Esophagus muscularis mucosa (tissue), 4 donors: ENCODE results near the gene ZNF254. TPM values are rescaled to one million over a fixed set of nuclear protein-coding genes. Genes with fewer than 3 reads are reported as not detected.

Source experiments
- DNase-seq: peaks from one replicate; pipeline ENCODE4 v3.0.0-alpha.2; 2017; ENCODE audit errors: extremely low spot score
- H3K27ac ChIP-seq, 4 donors: fragments of 200-600 bp; sonication (generic); replicated peaks in 1 of 4; 1 replicate in 3 of 4; 2 replicates in 1 of 4; pipeline ENCODE4 v1.5.1; 2016 to 2019; ENCODE audit warnings: mild to moderate bottlenecking in 1 of 4
- H3K27me3 ChIP-seq, 4 donors: fragments of 200-600 bp; sonication (generic); one replicate each; pipeline versions ENCODE4 v1.5.1 to v1.6.0; 2016 to 2019
- H3K36me3 ChIP-seq, 4 donors: fragments of 200-600 bp; sonication (generic); one replicate each; pipeline ENCODE4 v1.5.1; 2016 to 2019
- H3K4me1 ChIP-seq, 4 donors: fragments of 200-600 bp; sonication (generic); one replicate each; pipeline ENCODE4 v1.5.1; 2016 to 2019
- H3K4me3 ChIP-seq, 4 donors: fragments of 200-600 bp; sonication (generic); 1 replicate in 2 of 4; 2 replicates in 2 of 4; pipeline ENCODE4 v1.5.1; 2016 to 2019; ENCODE audit warnings: mild to moderate bottlenecking in 4 of 4, moderate library complexity in 1 of 4
- H3K9me3 ChIP-seq, 4 donors: fragments of 200-600 bp; sonication (generic); 1 replicate in 3 of 4; 2 replicates in 1 of 4; pipeline ENCODE4 v1.5.1; 2016 to 2019
- EP300 ChIP-seq: sonication (generic); formaldehyde crosslinking; IDR thresholded peaks from one replicate; pipeline ENCODE4 v1.6.1; 2017; ENCODE audit warnings: antibody characterized with exemption
- POLR2A ChIP-seq: fragments of 450-650 bp; IDR thresholded peaks from one replicate; pipeline ENCODE4 v1.6.1; 2017; ENCODE audit warnings: antibody characterized with exemption, moderate library complexity, mild to moderate bottlenecking, low read depth
- POLR2AphosphoS5 ChIP-seq, 2 donors: sonication (generic); formaldehyde crosslinking; IDR thresholded peaks; one replicate each; pipeline ENCODE4 v1.6.1; 2017; ENCODE audit warnings: antibody characterized with exemption in 2 of 2
- WGBS: methylation state at CpG from one replicate; pipeline ENCODE4 v1.1.5; 2018; 5-methylcytosine and 5-hydroxymethylcytosine counted together
- intact Hi-C: fragments of 100-400 bp; cut with DNase I; formaldehyde crosslinking; loops from one replicate; pipeline ENCODE4 v1.15.1; 2023
- total RNA-seq, 4 donors: library from RNA; depleted of rRNA; stranded (reverse); fragments of >200 nt; gene quantifications; one replicate each; pipeline versions ENCODE4 v1.1.0 to v1.2.1, GENCODE V29; 2016
- TF ChIP-seq, protein P1 (sequence below), 3 experiments: fragments of 200-600 bp in 2 of 3; fragments of 450-650 bp in 1 of 3; sonication (generic) in 2 of 3; IDR thresholded peaks; one replicate each; pipeline ENCODE4 v1.5.1; 2017 to 2019; ENCODE audit warnings: antibody characterized with exemption in 3 of 3, mild to moderate bottlenecking in 2 of 3, moderate library complexity in 1 of 3

The ZNF254 gene
- total RNA-seq, 4 donors from 2014 or later = 8.1 to 13.7 (median 8.8) TPM

DNA sequence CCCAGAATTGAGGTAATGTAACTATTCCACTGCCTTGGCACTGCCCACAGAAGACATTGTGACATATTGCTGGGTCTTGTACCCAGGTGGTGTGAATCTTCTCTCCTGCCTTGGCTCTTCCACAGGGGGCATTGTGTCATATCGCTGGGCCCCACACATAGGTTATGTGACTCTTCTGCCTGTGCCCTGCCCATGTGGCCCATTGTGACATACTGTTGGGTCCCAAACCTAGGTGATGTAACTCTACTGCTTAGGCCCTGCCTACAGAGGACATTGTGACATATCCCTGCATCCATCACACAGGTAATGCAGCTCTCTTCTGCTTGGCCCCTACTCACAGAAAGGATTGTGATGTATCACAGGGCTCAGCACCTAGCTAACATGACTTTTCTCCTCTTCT is 37.5 kb upstream of the ZNF254 start:
- Histone ChIP-seq H3K36me3 (peaks cover 65 to 93% (median 79%) of the 10 kb centered on the region in 4 donors), H3K27me3 (no peaks in the 10 kb centered on the region), H3K4me1 (no peaks in the 10 kb centered on the region), H3K4me3 (no peak overlapping the region), H3K27ac (no peak overlapping the region), H3K9me3 (no peaks in the 10 kb centered on the region)
- 67% methylated on average over 1 of the region's 1 CpG for WGBS
- no peak for DNase-seq
- TF ChIP-seq EP300 (no peak), POLR2A (no peak), POLR2AphosphoS5 (IDR thresholded peaks at IDR 0.05) (no peak)
- TF ChIP-seq, protein P1, sequence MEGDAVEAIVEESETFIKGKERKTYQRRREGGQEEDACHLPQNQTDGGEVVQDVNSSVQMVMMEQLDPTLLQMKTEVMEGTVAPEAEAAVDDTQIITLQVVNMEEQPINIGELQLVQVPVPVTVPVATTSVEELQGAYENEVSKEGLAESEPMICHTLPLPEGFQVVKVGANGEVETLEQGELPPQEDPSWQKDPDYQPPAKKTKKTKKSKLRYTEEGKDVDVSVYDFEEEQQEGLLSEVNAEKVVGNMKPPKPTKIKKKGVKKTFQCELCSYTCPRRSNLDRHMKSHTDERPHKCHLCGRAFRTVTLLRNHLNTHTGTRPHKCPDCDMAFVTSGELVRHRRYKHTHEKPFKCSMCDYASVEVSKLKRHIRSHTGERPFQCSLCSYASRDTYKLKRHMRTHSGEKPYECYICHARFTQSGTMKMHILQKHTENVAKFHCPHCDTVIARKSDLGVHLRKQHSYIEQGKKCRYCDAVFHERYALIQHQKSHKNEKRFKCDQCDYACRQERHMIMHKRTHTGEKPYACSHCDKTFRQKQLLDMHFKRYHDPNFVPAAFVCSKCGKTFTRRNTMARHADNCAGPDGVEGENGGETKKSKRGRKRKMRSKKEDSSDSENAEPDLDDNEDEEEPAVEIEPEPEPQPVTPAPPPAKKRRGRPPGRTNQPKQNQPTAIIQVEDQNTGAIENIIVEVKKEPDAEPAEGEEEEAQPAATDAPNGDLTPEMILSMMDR (IDR thresholded peaks at IDR 0.05) = no peak
- intact Hi-C loops = no loop called here

DNA sequence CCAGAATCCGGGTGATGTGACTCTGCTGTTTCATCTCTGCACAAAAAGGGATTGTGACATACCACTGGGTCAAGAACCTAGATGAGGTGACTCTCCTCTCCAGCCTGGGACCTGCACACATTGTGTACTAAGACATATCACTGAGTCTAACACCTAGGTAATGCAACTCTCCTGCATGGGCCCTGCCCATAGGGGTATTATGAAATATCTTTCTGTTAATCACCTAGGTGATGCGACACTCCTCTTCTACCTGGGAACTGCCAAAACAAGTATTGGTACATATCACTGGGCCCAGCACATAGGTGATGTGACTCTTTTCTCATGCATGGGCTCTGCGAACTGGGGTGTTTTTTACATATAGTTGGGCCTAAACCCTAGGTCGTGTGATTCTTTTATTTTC is 35.5 kb upstream of the ZNF254 start:
- Histone ChIP-seq H3K27ac (no peak overlapping the region), H3K9me3 (no peaks in the 10 kb centered on the region), H3K4me3 (no peak overlapping the region), H3K36me3 (peaks cover 63 to 99% (median 91%) of the 10 kb centered on the region in 4 donors), H3K27me3 (no peaks in the 10 kb centered on the region), H3K4me1 (no peaks in the 10 kb centered on the region)
- no peak for DNase-seq
- WGBS = 94% methylated on average over 3 of the region's 4 CpGs
- intact Hi-C loops = no loop called here
- TF ChIP-seq, protein P1 (IDR thresholded peaks at IDR 0.05) = no peak
- no peak for TF ChIP-seq POLR2AphosphoS5 (IDR thresholded peaks at IDR 0.05)
- no peak for TF ChIP-seq EP300
- TF ChIP-seq POLR2A = no peak

DNA sequence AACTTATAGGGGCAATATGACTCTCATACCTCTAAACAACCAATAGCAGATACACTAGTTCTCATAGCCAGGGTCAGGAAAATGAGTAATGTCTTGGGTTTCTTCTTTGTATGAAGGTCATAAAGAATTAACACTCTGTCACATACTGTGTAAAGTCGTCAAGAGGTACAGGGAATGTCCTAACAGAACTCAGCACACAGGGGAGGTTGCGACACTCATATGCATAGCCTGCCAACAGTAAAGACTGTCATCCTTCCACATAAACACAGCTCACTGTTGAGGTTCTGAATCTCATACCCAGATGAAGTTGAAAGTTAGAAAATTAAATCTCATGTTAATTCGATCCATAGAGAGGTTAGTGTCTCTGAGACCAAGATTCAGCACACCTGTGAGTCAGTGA is 34.2 kb upstream of the ZNF254 start:
- DNase-seq = no peak
- intact Hi-C loops = no loop called here

DNA sequence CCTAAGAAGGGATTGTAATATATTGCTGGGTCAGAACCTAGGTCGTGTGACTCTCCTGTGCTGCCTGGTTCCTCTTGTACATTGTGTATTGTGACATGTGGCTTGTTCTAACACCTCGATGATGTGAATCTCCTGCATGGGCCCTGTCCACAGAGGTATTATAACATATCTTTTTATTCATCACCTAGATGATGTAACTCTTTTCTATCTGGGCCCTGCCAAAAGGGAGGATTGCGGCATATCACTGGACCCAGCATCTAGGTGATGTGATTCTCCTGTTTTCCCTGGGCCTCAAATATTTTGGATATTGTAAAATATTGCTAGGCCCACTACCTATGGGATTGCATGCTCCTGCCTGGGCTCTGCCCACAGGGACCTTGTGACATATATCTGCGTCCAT is 33.4 kb upstream of the ZNF254 start:
- no peaks in the 10 kb centered on the region for H3K4me1 ChIP-seq
- DNase-seq = no peak
- H3K27ac ChIP-seq = no peak overlapping the region
- TF ChIP-seq, protein P1 (IDR thresholded peaks at IDR 0.05) = no peak
- no peak for TF ChIP-seq POLR2AphosphoS5 (IDR thresholded peaks at IDR 0.05)
- no peak for TF ChIP-seq EP300
- TF ChIP-seq POLR2A = no peak
- no peaks in the 10 kb centered on the region for H3K27me3 ChIP-seq
- H3K9me3 ChIP-seq = no peaks in the 10 kb centered on the region
- intact Hi-C loops = no loop called here
- H3K4me3 ChIP-seq = no peak overlapping the region
- 92% methylated on average over 4 of the region's 4 CpGs for WGBS
- H3K36me3 ChIP-seq = peaks cover 52 to 99% (median 87%) of the 10 kb centered on the region in 4 donors

More for the DNA sequence above, 34.2 kb upstream of the ZNF254 start:
- Histone ChIP-seq H3K4me1 (no peaks in the 10 kb centered on the region), H3K36me3 (peaks cover 53 to 99% (median 87%) of the 10 kb centered on the region in 4 donors), H3K27me3 (no peaks in the 10 kb centered on the region), H3K9me3 (no peaks in the 10 kb centered on the region), H3K27ac (no peak overlapping the region), H3K4me3 (no peak overlapping the region)
- WGBS = 93% methylated on average over 3 of the region's 3 CpGs
- TF ChIP-seq POLR2A = no peak
- TF ChIP-seq POLR2AphosphoS5 (IDR thresholded peaks at IDR 0.05) = no peak
- TF ChIP-seq EP300 = no peak
- TF ChIP-seq, protein P1 (IDR thresholded peaks at IDR 0.05) = no peak
